ENCODE measurements around the gene MDK. TPM values are rescaled to one million over a fixed set of nuclear protein-coding genes. Genes with fewer than 3 reads are reported as not detected.
A peak's percentile ranks its signal among the peaks of the same experiment; 100 is the strongest.
"Not testable (repeated sequence)": the region's sequence is repeated elsewhere in the genome, so short reads cannot be mapped to it uniquely, and the experiment has no call there.

Gene MDK
- total RNA-seq, 2 experiments from 2014 or later, result 2.9 to 4.6 TPM

DNA sequence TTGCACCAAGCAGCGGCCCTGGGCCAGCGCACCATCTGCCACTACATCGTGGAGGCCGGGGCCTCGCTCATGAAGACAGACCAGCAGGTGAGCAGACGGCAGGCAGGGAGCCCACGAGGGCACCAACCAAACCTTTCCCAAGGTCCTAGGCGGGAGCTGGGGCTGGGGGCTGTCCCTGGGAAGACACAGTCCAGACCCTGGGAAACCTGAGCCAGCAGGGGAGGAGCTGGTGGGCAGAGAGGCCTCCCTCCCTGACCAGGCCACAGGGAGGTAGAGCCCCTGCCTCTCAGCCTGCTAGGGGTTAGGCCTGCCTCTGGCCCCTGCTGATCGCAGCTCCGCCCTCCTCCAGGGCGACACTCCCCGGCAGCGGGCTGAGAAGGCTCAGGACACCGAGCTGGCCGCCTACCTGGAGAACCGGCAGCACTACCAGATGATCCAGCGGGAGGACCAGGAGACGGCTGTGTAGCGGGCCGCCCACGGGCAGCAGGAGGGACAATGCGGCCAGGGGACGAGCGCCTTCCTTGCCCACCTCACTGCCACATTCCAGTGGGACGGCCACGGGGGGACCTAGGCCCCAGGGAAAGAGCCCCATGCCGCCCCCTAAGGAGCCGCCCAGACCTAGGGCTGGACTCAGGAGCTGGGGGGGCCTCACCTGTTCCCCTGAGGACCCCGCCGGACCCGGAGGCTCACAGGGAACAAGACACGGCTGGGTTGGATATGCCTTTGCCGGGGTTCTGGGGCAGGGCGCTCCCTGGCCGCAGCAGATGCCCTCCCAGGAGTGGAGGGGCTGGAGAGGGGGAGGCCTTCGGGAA is 1.8 kb upstream of the MDK start:
- DNase-seq; H3K9me3 Mint-ChIP-seq; H3K4me3 Mint-ChIP-seq; H3K27me3 Mint-ChIP-seq (ENCODE audit: low read depth): not testable (repeated sequence)
- Mint-ChIP-seq H3K27ac (peak overlapping the region; percentile 46), H3K4me1 (ENCODE audit: low read depth) (peaks cover 11% of the 10 kb centered on the region), H3K36me3 (ENCODE audit: low read depth) (peaks cover 24% of the 10 kb centered on the region)
- intact Hi-C loops (cut with micrococcal nuclease), result loop anchor here (1.0 kb wide), 4 partner anchors 13 to 467 kb away; partner anchors contain the start of genes CKAP5 and DGKZ
- CTCF ChIA-PET, result interaction anchor here (1.0 to 2.0 kb wide), 2 partner anchors 9 to 28 kb away, joined by 6 to 10 read pairs; no protein-coding TSS in a partner anchor

DNA sequence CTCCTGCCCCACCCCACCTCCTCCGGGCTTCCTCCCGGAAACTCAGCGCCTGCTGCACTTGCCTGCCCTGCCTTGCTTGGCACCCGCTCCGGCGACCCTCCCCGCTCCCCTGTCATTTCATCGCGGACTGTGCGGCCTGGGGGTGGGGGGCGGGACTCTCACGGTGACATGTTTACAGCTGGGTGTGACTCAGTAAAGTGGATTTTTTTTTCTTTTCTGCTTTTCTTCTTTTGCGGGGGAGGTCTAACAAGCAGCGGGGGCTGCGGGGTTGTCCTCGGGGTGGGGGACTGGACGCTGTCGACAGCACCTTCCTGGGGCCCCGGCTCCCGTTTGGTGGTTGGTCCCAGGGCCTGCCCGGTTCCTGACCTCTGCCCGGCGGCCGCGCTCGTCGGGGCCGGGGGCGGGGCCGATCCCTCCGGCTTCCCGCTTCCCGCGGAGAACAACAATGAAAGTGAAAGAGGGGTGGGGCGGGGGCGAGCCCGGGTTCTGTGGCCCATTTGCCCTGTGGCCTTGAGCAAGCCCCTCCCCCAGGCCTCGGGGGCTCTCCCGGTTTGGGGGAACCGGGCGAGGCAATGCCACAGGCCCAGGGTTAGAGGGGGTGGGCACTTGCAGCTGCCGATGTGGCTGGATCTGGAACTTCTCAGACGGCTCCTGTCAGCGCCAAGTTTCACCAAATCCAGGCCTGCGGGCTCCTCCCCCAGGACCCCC is 975 bp upstream of the MDK start:
- Mint-ChIP-seq H3K4me3 (peak overlapping the region; percentile 67), H3K27me3 (ENCODE audit: low read depth) (peaks cover 7% of the 10 kb centered on the region), H3K4me1 (ENCODE audit: low read depth) (peaks cover 11% of the 10 kb centered on the region), H3K9me3 (no peaks in the 10 kb centered on the region), H3K27ac (peak overlapping the region; percentile 15), H3K36me3 (ENCODE audit: low read depth) (peaks cover 19% of the 10 kb centered on the region)
- intact Hi-C loops (cut with micrococcal nuclease), result loop anchor here (1.0 kb wide), 4 partner anchors 12 to 466 kb away; partner anchors contain the start of genes CKAP5 and DGKZ
- CTCF ChIA-PET, result interaction anchor here (1.0 kb wide), 1 partner anchor 28 kb away, joined by 6 read pairs; no protein-coding TSS in a partner anchor
- DNase-seq, result peak; percentile 90

- intact Hi-C loops (cut with micrococcal nuclease), result no loop called here
- Mint-ChIP-seq H3K4me3 (peak overlapping the region; percentile 65), H3K27me3 (ENCODE audit: low read depth) (peaks cover 18% of the 10 kb centered on the region), H3K4me1 (ENCODE audit: low read depth) (peaks cover 11% of the 10 kb centered on the region), H3K9me3 (no peaks in the 10 kb centered on the region), H3K27ac (no peak overlapping the region), H3K36me3 (ENCODE audit: low read depth) (peaks cover 12% of the 10 kb centered on the region)
- peak; percentile 55 for DNase-seq
- CTCF ChIA-PET, result no interaction called here
These were observed 563 bp downstream of the MDK start for GRCh38 chr11:46381819-46382645.

GRCh38 chr11:46382646-46383403 is 1.4 kb downstream of the MDK start:
- CTCF ChIA-PET, result interaction anchor here (0.6 to 1.6 kb wide), 3 partner anchors 18 to 543 kb away, joined by 4 to 8 read pairs (median 5); no protein-coding TSS in a partner anchor
- peaks cover 4% of the 10 kb centered on the region for H3K36me3 Mint-ChIP-seq (ENCODE audit: low read depth)
- H3K4me3 Mint-ChIP-seq, result peak overlapping the region; percentile 12
- no peak overlapping the region for H3K27ac Mint-ChIP-seq
- no peaks in the 10 kb centered on the region for H3K9me3 Mint-ChIP-seq
- intact Hi-C loops (cut with micrococcal nuclease), result no loop called here
- no peak for DNase-seq
- peaks cover 22% of the 10 kb centered on the region for H3K27me3 Mint-ChIP-seq (ENCODE audit: low read depth)
- peaks cover 11% of the 10 kb centered on the region for H3K4me1 Mint-ChIP-seq (ENCODE audit: low read depth)

- H3K9me3 Mint-ChIP-seq, result no peaks in the 10 kb centered on the region
- no peak for DNase-seq
- intact Hi-C loops (cut with micrococcal nuclease), result no loop called here
- H3K4me3 Mint-ChIP-seq, result no peak overlapping the region
- peaks cover 28% of the 10 kb centered on the region for H3K27me3 Mint-ChIP-seq (ENCODE audit: low read depth)
- CTCF ChIA-PET, result interaction anchor here (0.6 to 1.6 kb wide), 3 partner anchors 19 to 542 kb away, joined by 4 to 8 read pairs (median 5); no protein-coding TSS in a partner anchor
- H3K27ac Mint-ChIP-seq, result no peak overlapping the region
- peaks cover 15% of the 10 kb centered on the region for H3K4me1 Mint-ChIP-seq (ENCODE audit: low read depth)
- peaks cover 3% of the 10 kb centered on the region for H3K36me3 Mint-ChIP-seq (ENCODE audit: low read depth)
These were observed 1.9 kb downstream of the MDK start for GRCh38 chr11:46383404-46383758.

DNA sequence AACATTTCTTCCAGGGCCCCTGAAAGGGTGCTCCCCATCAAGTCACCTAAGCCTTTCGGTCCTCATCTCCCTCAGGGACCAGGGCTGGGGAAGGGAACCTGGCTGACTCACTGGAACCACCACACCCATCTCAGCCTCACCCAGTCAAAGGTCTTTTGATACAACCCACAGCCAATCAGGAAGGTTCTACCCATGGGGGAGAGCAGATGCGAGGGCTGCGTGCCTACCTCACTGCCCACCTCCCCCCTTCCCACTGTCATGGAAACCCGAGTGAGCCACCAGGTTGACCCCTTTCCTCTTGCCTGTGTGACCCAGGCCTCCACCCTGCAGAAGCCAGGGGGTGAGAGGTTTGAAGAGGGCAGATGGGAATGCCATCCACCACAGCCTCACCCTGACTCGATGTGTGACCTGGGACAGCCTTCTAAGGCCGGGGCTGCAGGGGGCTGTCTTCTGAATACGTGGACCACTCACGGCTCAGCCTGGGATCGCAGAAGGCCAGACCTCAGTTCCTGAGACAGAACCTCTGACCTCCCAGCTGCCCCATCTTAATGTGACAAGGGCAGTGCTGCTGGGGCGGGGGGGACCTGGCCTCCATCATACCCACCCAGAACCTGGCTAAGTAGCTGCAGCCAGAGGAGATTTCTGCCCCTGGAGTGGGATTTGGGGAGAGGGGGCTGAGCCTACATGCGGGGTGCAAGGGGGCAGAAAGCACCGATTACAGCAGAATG is 2.7 kb downstream of the MDK start:
- no peaks in the 10 kb centered on the region for H3K9me3 Mint-ChIP-seq
- CTCF ChIA-PET, result interaction anchor here (1.6 kb wide), 2 partner anchors 19 to 32 kb away, joined by 5 to 8 read pairs; no protein-coding TSS in a partner anchor
- no peak for DNase-seq
- intact Hi-C loops (cut with micrococcal nuclease), result no loop called here
- H3K4me1 Mint-ChIP-seq (ENCODE audit: low read depth), result peaks cover 13% of the 10 kb centered on the region
- H3K36me3 Mint-ChIP-seq (ENCODE audit: low read depth), result peaks cover 2% of the 10 kb centered on the region
- no peak overlapping the region for H3K27ac Mint-ChIP-seq
- no peak overlapping the region for H3K4me3 Mint-ChIP-seq
- peaks cover 34% of the 10 kb centered on the region for H3K27me3 Mint-ChIP-seq (ENCODE audit: low read depth)

DNA sequence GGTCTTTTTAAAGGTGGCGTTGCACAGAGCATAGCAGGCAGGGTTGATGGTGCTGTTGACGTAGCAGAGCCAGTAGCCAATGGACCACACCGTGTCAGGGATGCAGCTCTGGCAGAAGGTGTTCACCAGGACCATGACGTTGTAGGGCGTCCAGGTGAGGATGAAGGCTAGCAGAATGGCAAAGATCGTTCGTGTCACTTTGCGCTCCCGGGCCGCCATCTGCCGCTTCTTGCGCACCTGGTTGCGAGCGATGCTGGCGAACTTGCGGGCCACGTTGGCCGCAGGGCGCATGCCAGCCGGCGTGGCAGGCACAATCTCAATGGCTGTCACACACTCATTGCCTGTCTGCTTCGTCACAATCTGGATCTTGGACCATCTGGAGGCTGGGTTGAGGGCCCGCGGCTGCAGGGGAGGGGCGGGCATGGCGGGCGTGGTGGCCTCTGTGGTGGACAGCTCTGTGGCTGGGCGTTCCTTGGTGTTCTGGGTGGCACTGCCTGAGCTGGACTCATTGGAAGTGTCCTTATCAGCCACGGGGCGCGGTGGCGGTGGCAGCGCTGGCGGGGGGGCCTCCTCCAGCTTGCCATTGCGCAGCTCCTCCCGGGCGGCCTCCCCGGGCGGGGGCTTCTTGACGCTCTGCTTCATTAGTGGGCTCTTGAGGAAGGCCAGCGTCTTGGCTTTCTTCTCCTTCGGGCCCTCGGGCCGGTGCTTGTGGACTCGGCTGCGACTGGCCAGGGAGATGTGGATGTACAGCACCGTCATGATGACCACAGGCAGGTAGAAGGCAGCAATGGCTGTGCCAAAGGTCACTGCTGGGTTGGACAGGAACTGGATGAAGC is 3.9 kb downstream of the MDK start:
- no peak for DNase-seq
- Mint-ChIP-seq H3K36me3 (ENCODE audit: low read depth) (no peaks in the 10 kb centered on the region), H3K27me3 (ENCODE audit: low read depth) (peaks cover 46% of the 10 kb centered on the region), H3K27ac (no peak overlapping the region), H3K4me1 (ENCODE audit: low read depth) (peaks cover 19% of the 10 kb centered on the region), H3K9me3 (no peaks in the 10 kb centered on the region), H3K4me3 (no peak overlapping the region)
- CTCF ChIA-PET, result interaction anchor here (0.7 kb wide), 1 partner anchor 32 kb away, joined by 3 read pairs; no protein-coding TSS in a partner anchor
- intact Hi-C loops (cut with micrococcal nuclease), result loop anchor here (5.0 kb wide), 1 partner anchor 287 kb away; no protein-coding TSS in a partner anchor

DNA sequence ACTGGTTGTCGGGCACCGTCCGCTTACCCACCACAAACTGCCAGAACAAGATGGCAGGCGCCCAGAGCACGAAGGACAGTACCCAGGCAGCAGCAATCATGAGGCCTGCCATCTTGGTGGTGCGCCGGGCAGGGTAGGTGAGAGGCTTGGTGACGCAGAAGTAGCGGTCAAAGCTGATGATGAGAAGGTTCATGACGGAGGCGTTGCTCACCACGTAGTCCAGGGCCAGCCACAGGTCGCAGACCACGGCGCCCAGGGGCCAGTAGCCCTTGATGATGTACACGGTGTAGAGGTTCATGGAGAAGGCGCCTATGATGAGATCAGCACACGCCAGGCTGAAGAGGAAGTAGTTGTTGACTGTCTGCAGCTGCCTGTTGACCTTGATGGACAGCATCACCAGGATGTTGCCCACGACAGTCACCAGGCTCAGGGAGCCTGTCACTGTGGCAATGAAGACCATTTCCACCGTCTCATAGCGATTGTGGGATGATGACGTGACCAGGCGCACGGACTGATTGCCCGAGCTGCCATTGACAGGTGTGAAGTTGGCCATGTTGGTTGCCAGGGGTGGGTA is 4.6 kb downstream of the MDK start:
- Mint-ChIP-seq H3K27me3 (ENCODE audit: low read depth) (peaks cover 53% of the 10 kb centered on the region), H3K4me1 (ENCODE audit: low read depth) (peaks cover 23% of the 10 kb centered on the region), H3K9me3 (no peaks in the 10 kb centered on the region), H3K27ac (no peak overlapping the region), H3K4me3 (no peak overlapping the region), H3K36me3 (ENCODE audit: low read depth) (no peaks in the 10 kb centered on the region)
- no peak for DNase-seq
- intact Hi-C loops (cut with micrococcal nuclease), result loop anchor here (5.0 kb wide), 1 partner anchor 286 kb away; no protein-coding TSS in a partner anchor
- CTCF ChIA-PET, result interaction anchor here (0.7 kb wide), 1 partner anchor 33 kb away, joined by 3 read pairs; no protein-coding TSS in a partner anchor

DNA sequence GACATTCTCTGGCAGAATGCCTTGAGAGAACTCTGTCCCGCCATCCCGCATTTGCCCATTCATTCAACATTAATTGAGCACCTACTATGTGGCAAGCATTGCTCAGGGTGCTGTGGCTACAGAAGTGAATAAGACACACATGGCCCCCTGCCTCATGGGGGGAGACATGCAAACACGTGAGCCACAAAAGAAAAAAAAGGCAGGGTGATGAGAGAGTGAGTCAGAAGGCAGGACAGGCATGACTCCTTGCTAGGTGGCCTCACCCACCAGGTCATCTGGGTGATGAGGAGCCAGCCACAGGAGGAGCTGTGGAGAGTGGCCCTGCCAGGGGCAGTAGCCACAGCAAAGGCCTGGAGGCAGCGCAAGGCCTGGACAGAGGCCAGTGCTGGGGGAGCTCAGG is 5.2 kb downstream of the MDK start:
- peaks cover 23% of the 10 kb centered on the region for H3K4me1 Mint-ChIP-seq (ENCODE audit: low read depth)
- intact Hi-C loops (cut with micrococcal nuclease), result loop anchor here (5.0 kb wide), 1 partner anchor 286 kb away; no protein-coding TSS in a partner anchor
- DNase-seq, result no peak
- no peaks in the 10 kb centered on the region for H3K36me3 Mint-ChIP-seq (ENCODE audit: low read depth)
- no peaks in the 10 kb centered on the region for H3K9me3 Mint-ChIP-seq
- no peak overlapping the region for H3K4me3 Mint-ChIP-seq
- CTCF ChIA-PET, result interaction anchor here (1.0 to 4.0 kb wide), 3 partner anchors 11 to 18 kb away, joined by 4 to 19 read pairs (median 5); no protein-coding TSS in a partner anchor
- H3K27me3 Mint-ChIP-seq (ENCODE audit: low read depth), result peaks cover 53% of the 10 kb centered on the region
- no peak overlapping the region for H3K27ac Mint-ChIP-seq

GRCh38 chr11:46387456-46387855 is 6.0 kb downstream of the MDK start:
- CTCF ChIA-PET, result interaction anchor here (1.0 to 4.0 kb wide), 7 partner anchors 11 to 231 kb away, joined by 4 to 19 read pairs (median 7); partner anchors contain the start of genes ATG13 and HARBI1

More at GRCh38 chr11:46387456-46387855, 6.0 kb downstream of the MDK start:
- H3K27ac Mint-ChIP-seq, result no peak overlapping the region
- intact Hi-C loops (cut with micrococcal nuclease), result loop anchor here (5.0 kb wide), 1 partner anchor 285 kb away; no protein-coding TSS in a partner anchor
- no peak overlapping the region for H3K4me3 Mint-ChIP-seq
- no peaks in the 10 kb centered on the region for H3K36me3 Mint-ChIP-seq (ENCODE audit: low read depth)
- no peak for DNase-seq
- H3K27me3 Mint-ChIP-seq (ENCODE audit: low read depth), result peaks cover 49% of the 10 kb centered on the region
- H3K9me3 Mint-ChIP-seq, result no peaks in the 10 kb centered on the region
- H3K4me1 Mint-ChIP-seq (ENCODE audit: low read depth), result peaks cover 18% of the 10 kb centered on the region

All from activated naive CD4-positive, alpha-beta T cell treated with anti-CD3 and anti-CD28 coated beads for 36 hours (primary cell).